HEK293T (cell line): ENCODE measurements around the gene CIBAR2.

ENCODE experiments used
- ARNT ChIP-seq: fragments of 450-650 bp; IDR thresholded peaks from 2 replicates; pipeline ENCODE4 v1.6.1; 2017; ENCODE audit warnings: mild to moderate bottlenecking
- BHLHE40 ChIP-seq: fragments of 450-650 bp; IDR thresholded peaks from 2 replicates; pipeline ENCODE4 v1.6.1; 2016; ENCODE audit warnings: mild to moderate bottlenecking, moderate library complexity, borderline replicate concordance
- ELF4 ChIP-seq: fragments of 450-650 bp; IDR thresholded peaks from 2 replicates; pipeline ENCODE4 v1.6.1; 2017; ENCODE audit warnings: antibody characterized with exemption
- FOXK2 ChIP-seq: fragments of 450-650 bp; IDR thresholded peaks from 2 replicates; pipeline ENCODE4 v1.6.1; 2016; ENCODE audit warnings: mild to moderate bottlenecking
- FOXM1 ChIP-seq: fragments of 450-650 bp; IDR thresholded peaks from 2 replicates; pipeline ENCODE4 v1.6.1; 2017; ENCODE audit warnings: mild to moderate bottlenecking, borderline replicate concordance
- HDGF ChIP-seq: fragments of 450-650 bp; IDR thresholded peaks from 2 replicates; pipeline ENCODE4 v1.6.1; 2017; ENCODE audit warnings: antibody characterized with exemption, borderline replicate concordance
- NFRKB ChIP-seq: fragments of 450-650 bp; IDR thresholded peaks from 2 replicates; pipeline ENCODE4 v1.6.1; 2016; ENCODE audit warnings: mild to moderate bottlenecking, moderate library complexity
- SP1 ChIP-seq: fragments of 450-650 bp; IDR thresholded peaks from 2 replicates; pipeline ENCODE4 v1.6.1; 2017
- TARDBP ChIP-seq: fragments of 450-650 bp; IDR thresholded peaks from 2 replicates; pipeline ENCODE4 v1.6.1; 2016
- ZNF384 ChIP-seq: fragments of 450-650 bp; IDR thresholded peaks from 2 replicates; pipeline ENCODE4 v1.6.1; 2016
- TF ChIP-seq, protein P1 (sequence below): fragments of 450-650 bp; IDR thresholded peaks from 2 replicates; pipeline ENCODE4 v1.6.1; 2016

- TF ChIP-seq BHLHE40 (no peak), ELF4 (no peak), ZNF384 (no peak), TARDBP (no peak), ARNT (no peak), FOXK2 (no peak), NFRKB (no peak), SP1 (no peak), HDGF (no peak), FOXM1 (no peak)
- TF ChIP-seq, protein P1, sequence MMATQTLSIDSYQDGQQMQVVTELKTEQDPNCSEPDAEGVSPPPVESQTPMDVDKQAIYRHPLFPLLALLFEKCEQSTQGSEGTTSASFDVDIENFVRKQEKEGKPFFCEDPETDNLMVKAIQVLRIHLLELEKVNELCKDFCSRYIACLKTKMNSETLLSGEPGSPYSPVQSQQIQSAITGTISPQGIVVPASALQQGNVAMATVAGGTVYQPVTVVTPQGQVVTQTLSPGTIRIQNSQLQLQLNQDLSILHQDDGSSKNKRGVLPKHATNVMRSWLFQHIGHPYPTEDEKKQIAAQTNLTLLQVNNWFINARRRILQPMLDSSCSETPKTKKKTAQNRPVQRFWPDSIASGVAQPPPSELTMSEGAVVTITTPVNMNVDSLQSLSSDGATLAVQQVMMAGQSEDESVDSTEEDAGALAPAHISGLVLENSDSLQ = no peak
These were observed 1.1 kb downstream of the CIBAR2 start for GRCh38 chr16:85111184-85111583.
